GM12874 (cell line): Measurements from ENCODE around the gene DNM3.

Source experiments
- TF ChIP-seq, protein P1 (sequence below): IDR thresholded peaks from 2 replicates; pipeline ENCODE4 v1.5.1; 2011; ENCODE audit warnings: low read depth, mild to moderate bottlenecking, control low read depth, low read length, moderate library complexity; ENCODE audit not compliant: insufficient read depth

DNM3 gene

DNA sequence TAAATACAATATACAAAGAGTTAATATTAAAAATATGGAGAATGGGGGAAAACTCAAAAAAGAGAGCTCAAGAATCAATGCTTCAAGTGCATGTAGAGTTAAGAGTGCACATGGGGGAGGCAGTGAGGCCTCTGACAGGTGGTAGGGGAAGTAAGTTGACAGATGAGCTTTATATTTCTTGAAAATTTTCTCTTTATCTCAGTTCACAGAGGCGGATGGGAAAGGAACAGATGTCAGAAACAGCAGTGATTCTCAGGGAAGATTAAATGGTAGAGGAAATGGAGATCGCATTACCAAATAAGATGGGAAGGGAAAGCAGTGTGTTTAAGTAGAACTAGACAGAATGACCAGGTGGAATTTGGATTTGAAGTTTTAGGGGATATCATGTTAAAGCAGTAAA is 379.1 kb downstream of the DNM3 start:
- TF ChIP-seq, protein P1, sequence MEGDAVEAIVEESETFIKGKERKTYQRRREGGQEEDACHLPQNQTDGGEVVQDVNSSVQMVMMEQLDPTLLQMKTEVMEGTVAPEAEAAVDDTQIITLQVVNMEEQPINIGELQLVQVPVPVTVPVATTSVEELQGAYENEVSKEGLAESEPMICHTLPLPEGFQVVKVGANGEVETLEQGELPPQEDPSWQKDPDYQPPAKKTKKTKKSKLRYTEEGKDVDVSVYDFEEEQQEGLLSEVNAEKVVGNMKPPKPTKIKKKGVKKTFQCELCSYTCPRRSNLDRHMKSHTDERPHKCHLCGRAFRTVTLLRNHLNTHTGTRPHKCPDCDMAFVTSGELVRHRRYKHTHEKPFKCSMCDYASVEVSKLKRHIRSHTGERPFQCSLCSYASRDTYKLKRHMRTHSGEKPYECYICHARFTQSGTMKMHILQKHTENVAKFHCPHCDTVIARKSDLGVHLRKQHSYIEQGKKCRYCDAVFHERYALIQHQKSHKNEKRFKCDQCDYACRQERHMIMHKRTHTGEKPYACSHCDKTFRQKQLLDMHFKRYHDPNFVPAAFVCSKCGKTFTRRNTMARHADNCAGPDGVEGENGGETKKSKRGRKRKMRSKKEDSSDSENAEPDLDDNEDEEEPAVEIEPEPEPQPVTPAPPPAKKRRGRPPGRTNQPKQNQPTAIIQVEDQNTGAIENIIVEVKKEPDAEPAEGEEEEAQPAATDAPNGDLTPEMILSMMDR: no peak

DNA sequence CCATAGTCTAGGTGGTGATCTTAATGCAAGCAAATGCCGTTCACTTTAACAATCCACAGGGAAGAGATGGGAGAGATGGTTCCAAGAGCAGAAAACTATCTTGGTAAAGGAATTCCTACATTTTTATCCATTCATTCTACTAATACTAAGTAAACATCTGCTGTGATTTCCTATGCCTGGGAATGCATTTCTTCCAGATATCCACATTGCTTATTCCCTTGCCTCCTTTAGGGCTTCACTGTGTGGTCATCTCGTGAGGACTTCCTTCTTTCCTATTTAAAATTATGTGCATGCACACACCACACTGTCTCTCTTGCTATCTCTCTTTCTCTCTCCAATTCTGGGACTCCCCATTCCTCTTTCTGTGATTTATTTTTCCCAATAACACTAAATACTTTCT is 380.1 kb downstream of the DNM3 start:
- TF ChIP-seq, protein P1: no peak

DNA sequence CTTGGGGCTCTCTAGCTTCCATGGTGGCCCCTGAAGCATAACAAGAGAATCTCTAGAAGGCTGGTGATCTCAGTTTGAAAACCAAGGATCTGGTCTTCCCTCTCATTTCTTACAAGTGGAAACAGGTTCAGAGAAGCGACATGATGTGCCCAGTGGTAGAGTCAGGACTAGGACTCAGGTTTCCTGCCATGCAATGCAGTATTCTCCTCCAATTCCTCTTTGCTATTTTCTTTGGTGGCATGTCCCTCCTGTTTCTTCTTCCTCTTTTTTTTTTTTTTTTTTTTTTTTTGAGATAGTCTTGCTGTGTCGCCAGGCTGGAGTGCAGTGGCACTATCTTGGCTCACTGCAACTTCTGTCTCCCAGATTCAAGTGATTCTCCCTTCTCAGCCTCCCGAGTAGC is 383.6 kb downstream of the DNM3 start:
- TF ChIP-seq, protein P1: no peak

DNA sequence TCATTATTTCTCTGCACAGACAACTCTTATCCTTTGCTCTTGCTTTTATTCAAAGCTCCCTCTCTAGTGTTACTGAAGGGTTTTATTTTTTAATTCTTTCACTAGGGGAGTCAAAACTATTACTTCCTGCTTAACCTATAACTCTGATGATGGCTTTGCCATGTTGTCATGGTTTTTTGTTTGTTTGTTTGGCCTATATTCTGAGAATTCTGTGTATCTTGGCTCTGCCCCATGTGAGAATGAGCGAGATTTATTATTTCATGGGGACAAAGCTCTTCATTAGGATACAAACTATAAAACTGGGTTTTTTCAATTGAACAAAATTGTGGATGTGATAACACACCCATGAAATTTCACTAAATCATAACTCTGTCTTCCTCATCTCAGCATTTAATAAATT is 388.6 kb downstream of the DNM3 start:
- TF ChIP-seq, protein P1: no peak

DNA sequence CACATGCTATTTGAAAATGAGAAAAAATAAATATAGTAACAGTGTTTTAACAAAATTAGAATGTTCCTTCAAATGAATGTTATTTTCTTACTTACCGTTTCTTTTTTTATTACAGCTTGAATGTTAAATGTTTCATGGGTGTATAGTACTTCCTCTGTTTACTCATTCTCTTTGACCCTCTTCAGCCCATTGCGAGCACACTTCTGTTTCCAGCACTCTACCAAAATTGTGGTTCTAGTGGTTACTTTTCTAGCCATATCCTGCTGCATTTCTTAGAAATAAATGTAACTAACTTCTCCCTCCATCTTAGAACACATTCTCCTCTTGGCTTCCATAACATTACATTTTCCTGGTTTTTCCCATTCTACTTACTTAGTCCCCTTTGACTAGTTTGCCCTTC is 389.2 kb downstream of the DNM3 start:
- TF ChIP-seq, protein P1: no peak

DNA sequence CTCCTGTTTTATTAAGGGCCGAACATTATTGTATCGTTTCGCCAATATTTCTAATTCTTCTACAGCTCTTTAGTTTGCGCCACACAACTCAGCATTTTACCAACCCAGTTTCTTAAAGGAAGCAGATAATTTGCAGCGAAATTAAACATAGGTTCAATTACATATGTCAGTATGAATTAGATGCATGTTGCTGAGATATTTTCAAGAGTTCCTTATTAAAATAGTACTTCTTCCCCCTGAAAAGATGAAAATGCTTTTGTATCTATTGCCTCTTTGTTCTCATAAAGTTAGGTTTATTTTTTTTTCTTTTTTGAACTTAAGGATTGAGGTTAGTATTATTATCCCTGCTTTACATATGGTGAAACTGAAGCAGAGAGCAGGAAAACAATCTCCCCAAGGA is 395.7 kb downstream of the DNM3 start:
- TF ChIP-seq, protein P1: no peak

DNA sequence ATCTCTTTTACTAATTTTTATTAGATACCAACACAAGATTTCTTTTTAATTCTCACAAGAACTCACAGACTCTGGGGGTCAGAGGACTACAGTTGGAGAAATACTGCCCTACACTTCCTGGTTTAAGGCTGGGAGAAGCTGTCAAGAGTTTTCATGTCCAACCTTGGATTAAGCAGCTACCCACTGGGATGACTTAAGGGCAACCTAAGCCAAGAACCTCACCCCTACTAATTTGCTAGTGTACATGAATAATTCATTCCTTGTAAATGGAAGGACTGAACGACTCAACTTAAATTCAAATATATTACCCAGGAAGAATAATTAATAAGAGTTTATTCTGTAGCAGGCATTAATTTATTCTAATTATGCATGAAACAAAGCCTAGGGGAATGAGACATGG is 396.9 kb downstream of the DNM3 start:
- TF ChIP-seq, protein P1: no peak

DNA sequence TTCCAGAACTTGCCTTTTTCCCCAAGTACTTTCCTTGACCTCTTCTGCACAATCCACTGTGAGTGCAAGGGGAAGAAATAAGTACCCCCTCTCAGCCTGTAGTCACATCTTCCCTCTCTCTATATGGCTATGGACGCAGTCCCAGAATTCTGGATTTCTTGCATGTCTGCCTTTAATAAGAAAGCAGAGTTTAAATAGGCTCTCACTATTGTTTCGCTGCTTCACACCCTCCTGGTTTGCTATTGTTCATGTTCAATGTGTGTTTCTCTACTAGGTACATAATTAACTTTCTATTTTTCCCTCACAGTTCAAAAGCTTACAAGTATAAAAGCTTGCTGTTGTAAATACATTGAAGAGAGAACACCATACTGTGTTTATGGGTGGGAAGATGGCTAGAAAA is 397.7 kb downstream of the DNM3 start:
- TF ChIP-seq, protein P1: no peak
